Fibroblast of peridontal ligament (primary cell): Measurements from ENCODE around the gene IRF2BP1.
"Not testable (repeated sequence)": the region's sequence is repeated elsewhere in the genome, so short reads cannot be mapped to it uniquely, and the experiment has no call there.

Source experiments
- DNase-seq: peaks from one replicate; pipeline ENCODE4 v3.0.0-alpha.2; 2010; ENCODE audit errors: extremely low read depth

IRF2BP1 gene

DNA sequence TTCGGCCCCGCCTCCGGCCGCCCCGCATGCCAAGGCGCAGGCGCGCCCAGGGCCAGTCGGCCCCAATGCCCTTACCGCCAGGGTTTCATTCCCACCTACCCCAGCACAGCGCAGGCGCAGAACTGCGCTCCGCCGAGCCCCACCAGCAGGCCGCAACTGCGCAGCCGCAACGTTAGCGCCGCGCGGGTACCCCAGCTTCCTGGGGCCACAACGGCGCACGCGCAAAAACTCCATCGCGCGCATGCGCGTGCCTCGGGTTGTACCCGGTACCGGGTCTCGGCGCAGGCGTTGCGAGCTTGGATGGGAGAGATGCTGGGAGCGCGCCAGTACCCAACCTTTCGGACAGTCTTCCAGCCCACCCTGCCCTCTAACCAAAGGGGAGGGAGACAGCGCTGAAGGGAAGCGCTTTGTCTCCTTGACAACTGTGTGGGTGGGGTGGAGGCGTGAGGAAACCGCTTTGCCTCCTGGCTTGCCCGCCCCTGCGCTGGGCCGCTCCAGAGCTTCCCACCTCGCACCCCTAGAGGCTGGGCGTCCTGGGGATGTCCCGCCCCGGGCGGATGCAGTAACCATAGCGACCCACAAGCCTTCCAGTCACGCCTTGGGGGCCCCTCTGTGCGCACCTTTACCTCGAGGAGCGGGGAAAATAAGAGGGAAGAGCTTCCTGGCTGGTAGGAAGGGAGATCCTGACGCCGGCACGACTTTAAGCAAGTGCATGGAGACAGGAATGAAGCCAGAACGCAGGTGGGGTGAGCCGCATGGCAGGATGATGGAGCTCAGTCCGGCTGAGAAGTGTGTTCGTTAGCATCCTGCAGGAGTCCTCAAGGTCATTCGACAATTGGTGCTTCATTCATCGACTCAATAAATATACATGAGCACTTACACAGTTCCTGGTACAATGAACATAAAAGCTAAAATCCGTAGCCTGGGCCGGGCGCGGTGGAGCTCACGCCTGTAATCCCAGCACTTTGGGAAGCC lies 17.0 kb upstream of the IRF2BP1 start:
- DNase-seq = peak; percentile 96

DNA sequence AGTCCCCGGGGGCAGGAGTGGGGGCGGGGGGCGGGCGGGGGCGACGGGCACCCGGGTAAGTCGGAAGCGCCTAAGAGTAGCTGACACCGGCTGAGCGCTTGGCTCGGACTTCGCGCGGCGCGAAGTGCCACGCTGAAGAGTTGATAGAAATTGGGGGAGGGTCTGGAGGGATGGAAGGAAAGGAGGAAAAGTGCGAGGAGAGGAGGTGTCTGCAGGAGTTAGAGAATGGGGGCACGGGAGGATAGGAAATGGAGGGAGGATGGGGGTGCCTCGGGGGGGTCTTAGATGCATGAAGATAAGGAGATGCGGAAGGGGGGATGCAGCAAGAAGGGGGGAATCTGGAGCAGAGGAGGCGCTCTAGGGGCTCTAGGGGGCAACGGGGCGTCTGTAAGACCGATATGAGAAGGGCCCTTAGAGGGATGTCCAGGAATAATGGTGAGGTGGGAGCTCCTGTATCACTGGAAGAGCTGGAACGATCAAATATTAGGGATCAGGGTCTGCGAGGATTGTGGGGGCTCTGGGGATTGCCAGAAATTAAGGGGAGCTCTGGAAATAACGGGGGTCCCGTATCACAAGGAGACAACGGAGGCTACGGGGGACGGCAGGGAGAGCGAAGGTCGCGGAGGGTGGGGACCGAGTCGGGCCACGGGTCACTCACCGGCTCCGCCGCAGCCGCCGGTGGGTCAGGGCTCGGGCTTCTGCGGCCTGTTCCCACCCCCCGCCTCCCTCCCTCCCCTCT lies 16.1 kb upstream of the IRF2BP1 start, which contains the start of gene MYPOP:
MYPOP (minus strand) TSS at position 702 of the 739 bp plus-strand sequence. CDS start 840 bp downstream, outside the sequence.
- no peak for DNase-seq

DNA sequence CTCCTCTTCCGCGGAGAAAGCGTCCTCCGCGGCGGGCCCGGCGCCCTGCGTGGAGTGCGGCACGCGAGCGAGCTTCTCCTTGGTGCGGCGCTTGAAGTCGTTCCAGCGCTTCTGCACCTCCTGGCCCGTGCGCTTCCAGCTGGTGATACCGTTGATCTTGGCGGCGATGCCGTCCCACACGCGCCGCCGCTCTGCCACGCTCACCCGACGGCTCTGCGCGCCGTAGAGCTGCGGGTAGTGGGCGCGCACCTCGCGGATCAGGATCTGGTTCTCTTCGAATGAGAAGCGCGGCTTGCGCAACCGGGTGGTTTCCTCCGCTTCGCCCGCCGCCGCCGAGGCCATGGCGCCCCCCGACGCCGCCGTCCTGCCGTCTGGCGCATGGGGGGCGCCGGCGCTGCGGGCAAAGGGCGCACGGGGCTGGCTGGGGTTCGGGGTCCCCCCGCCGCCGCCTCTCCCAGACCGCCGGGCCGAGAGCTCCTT lies 15.5 kb upstream of the IRF2BP1 start:
- peak; percentile 27 for DNase-seq

DNA sequence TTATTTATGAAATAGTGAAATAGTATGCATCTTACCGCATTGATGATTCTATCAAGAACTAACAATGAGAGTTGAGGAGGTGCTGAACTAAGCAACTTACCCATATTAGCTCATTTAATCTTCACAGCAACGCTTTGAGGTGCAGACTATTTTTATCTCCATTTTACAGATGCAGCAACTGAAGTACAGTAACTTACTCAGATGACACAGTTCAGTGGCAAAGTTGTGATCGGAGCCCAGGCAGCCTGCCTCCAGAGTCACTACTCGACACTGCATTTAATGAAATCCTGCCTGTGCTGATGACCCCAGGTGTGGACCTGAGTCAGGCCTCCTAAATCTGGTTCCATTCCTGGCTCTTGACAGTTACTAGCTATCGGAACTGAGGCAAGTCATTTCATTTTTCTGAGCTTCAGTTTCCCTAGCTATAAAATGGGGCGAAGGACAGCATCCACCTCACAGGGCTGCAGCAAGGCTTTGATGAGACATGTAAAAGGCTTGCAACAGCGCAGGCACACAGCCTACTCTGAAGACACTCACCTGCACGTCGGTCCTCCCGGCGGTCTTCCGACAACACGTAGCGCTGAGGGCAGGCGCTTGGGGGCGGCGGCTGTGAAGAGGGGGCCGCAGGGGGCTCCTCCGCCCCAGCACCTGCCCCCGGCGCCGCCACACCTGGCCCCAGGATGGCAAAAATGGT lies 14.9 kb upstream of the IRF2BP1 start:
- no peak for DNase-seq

DNA sequence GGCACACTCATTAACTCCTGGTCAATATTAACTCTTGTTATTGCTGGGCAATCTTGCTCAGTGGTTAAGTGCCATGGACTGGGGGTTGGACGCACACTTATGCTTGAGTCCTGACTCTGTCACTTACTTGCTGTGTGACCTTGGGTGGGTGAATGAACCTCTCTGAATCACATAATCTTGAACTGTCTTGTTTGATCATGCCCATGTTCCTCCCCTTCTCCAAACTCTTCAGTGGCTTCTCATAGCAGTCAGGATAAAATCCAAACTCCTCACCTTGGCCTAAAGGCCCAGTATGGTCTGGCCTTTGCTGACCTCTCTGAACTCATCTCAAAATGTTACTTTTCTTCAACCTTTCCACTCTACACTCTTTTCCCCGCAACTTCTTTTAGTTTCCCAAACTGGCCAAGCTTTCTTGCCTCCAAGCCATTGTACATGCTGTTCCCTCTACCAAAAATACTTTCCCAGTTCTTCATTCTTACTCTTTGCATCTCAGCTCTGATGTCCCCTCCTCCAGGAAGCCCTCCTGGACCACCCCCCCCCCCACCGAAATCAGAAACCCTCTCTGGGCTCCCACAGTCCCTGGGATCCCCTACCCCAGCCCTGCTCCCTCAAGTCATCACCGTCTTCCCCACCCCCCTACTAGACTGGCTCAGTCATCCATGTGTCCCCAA lies 14.1 kb upstream of the IRF2BP1 start:
- DNase-seq = no peak

DNA sequence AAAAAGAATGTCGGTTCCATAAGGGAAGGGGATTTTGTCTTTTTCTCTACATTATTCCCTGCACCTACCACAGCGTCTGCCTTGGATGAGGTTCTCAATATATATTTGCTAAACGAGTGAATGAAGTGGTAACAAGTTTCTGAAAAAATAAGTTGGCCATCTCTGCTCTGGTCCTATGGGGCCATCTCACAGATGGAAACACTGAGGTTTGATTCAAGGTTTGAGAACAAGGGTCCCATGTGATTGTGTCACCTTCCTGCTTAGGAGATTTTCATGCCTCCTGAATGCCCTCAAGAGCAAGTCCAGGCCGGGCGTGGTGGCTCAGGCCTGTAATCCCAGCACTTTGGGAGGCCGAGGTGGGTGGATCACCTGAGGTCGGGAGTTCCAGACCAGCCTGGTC lies 13.3 kb upstream of the IRF2BP1 start:
- DNase-seq = no peak

DNA sequence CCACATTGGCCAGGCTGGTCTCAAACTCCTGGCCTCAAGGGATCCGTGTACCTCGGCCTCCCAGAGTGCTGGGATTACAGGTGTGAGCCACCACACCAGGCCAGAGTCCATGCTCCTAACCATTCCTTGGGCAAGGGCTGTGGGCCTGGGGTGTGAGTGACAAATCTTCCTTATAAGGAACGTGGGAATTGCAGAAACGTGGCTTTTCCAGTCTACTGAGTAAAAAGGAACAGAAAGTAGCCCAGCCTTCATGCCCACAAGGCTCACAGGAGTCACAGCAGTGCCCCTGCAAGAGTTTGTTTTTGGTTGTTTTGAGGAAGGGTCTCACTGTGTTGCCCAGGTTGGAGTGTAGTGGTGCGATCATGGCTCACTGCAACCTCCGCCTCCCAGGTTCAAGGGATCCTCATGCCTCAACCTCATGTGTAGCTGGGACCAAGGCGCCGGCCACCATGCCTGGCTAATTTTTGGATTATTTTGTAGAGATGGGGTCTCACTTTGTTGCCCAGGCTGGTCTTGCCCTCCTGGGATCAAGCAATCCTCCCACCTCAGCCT lies 11.4 kb upstream of the IRF2BP1 start:
- no peak for DNase-seq

DNA sequence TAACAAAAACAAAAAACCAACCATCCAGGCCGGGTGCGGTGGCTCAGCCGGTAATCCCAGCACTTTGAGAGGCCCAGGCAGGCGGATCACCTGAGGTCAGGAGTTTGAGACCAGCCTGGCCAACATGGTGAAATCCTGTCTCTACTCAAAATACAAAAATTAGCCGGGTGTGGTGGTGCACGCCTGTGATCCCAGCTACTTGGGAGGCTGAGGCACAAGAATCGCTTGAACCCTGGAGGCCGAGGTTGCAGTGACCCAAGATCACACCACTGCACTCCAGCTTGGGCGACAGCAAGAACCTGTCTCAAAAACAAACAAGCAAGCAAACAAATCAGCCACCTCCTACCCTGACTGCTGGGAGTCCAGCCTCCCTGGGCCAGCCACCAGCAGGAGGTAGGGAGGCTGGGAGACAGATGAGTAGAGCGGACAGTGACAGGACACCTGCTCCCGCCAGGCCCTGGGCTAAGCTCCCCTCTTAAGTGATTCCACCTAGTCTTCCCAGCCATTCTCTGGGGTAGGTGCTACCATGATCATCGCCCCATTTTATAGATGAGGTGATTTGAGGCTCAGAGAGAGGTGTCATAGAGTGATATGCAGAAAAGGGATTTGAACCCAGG lies 10.2 kb upstream of the IRF2BP1 start:
- DNase-seq = not testable (repeated sequence)

DNA sequence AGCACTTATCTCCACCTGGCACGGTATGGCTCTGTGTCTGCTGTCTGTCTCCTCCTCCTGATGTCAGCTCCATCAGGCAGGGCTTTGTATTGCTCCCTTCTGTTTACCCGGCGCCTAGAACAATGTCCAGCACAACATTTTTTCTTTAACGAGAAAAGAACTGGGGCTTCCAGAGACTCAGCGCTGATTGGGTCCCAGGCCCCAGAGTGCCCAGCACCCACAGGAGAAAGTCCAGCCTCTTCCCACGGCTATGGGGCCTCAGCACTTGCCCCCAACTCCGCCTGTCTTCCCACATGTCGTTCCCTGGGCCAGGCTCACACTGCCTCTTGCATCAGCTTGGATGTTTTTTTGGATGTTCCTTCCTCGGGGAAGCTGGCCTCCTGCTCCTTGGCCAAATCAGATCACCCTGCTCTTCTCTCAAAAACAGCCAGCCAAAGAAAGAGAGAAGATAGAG lies 9.6 kb upstream of the IRF2BP1 start:
- no peak for DNase-seq

DNA sequence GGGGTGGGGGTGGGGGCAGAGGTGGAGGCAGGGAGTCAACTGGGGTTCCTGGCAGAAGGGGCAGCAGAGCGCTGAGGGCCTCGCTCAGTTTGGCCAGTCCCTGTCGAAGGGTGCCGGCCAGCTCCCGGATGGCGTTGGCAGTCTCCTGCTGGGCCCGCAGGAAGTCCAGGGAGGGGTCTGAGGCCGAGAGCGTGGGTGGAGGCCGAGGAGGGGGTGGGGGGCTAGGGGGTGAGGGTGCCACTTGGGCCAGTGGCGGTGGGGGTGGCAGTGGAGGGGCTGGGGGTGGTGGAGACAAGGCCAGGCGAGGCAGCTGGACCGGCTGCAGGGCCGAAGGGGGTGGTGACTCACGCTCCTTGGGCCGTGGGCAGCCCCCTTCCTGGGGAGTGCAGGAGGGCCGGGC lies 4.9 kb upstream of the IRF2BP1 start:
- DNase-seq = no peak

DNA sequence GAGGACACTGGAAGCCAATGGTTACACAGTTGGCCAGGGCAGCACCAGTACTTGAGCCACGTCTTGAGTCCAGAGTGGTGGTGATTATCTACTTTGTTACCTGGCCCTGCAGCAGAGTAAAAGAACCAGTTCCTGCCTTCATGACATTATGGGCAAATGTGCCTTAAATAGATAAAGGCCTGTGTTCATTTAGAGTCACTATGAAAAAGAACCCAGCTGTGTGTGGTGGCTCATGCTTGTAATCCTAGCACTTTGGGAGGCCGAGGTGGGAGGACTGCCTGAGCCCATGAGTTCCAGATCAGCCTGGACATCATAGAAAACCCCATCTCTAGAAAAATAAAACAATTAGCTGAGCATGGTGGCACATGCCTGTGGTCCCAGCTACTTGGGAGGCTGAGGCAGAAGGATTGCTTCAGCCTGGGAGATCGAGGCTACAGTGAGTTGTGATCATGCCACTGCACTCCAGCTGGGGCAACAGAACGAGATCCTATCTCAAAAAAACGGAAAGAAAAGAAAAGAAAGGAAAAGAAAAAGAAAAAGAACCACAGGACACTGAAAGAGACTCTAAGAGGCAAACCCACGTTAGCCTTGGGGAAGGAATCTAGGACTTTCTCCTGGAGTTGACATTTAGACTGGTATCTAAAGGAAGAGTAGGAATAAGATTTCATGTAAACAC lies 3.4 kb upstream of the IRF2BP1 start:
- no peak for DNase-seq

DNA sequence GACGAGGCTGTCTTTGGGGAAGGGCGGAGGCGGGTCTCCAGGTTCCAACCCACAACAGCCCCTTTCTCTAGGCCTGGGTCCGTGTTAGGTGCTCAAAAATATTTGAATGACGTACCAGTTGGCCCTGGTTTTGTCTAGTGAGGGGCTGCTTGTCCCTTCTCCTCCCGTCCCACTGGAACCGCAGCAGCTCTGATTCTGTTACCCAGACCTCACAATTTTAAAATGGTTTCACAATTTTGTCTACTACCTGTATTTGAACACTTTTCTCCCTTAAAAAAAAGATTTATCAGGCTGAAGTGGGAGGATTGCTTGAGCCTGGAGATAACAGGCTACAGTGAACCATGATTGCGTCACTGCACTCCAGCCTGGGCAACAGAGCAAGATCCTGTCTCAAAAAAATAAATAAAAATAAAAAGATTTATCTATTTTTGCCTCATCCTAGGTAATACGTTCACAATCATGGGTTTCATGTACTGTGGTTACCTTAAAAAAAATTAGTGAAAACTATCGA lies 1.3 kb upstream of the IRF2BP1 start:
- no peak for DNase-seq

DNA sequence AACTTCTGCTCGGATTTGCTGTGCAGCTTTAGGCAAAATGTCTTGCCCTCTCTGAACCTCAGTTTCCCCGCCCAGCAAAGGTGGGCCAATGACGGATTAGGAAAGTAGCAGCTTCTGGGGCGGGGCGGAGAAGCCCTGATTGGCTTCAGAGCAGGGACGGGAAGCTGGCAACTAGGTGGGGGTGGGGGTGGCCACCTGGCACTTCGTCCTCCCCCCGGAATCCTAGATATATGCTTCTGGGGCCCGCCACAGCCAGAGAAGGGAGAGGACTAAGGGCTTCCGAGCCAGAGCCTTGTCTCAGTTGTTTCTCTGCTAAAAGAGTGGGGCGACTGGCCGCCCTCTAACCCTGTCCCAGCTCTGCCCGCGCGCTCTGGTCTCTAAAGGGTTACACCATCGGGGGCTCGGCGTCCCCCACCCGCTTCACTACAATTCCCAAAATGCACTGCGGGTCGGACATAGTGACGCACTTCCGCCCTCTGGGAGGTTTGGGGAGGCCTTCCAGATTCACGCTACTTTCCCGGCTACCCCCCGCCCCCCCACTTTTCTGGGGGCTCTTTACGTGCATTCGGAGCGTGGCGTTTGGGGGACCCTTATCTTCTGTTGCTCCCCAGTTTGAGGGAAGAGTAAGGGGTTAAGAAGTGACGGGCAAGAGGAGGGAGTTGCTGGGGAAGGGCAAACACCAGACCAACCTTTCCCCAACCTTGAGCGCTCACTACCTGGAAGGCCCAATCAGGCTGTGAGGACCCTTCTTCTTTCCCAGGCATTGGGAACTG lies 672 bp upstream of the IRF2BP1 start:
- peak; percentile 94 for DNase-seq

DNA sequence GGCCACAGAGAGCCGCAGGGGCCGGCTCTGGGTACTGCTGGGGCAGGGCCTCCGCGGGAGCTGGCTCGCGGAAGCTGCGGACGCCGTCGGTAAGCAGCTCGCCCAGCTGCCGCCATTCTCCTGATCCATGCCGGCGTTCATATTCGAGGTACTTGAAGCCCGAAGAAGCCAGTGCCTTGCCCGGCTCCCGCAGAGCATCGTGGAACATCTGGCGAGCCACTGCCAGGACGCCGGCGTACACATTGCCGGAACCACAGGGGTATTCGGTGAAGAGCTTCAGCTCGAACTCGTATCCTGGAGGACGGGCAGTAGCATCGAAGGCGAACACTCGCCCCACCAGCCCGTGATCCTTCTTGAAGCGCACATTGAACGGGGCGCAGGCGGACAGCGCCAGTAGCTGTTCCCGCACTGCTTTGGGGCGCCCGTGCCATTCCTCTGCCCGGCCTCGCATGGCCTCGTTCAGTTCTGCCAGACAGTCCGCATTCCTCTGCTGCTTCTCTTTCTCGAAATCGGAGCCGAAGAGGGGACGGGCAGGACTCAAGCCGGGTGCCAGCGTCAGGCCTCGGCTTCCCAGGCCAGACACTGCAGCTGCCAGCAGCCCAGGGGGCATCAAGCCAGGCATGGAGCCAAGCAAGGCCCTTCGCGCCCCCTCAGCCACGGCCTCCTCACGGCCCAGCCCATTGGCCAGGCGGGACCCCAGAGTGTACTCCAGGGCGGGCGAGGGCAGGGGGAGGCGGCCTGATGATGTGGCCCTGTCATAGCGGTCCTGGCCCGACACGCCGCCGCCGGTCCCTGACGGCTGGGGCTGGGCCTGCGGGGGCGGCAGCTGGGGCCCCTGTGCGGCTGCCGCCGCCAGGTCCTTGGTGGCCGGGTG lies 1.0 kb downstream of the IRF2BP1 start:
- no peak for DNase-seq

DNA sequence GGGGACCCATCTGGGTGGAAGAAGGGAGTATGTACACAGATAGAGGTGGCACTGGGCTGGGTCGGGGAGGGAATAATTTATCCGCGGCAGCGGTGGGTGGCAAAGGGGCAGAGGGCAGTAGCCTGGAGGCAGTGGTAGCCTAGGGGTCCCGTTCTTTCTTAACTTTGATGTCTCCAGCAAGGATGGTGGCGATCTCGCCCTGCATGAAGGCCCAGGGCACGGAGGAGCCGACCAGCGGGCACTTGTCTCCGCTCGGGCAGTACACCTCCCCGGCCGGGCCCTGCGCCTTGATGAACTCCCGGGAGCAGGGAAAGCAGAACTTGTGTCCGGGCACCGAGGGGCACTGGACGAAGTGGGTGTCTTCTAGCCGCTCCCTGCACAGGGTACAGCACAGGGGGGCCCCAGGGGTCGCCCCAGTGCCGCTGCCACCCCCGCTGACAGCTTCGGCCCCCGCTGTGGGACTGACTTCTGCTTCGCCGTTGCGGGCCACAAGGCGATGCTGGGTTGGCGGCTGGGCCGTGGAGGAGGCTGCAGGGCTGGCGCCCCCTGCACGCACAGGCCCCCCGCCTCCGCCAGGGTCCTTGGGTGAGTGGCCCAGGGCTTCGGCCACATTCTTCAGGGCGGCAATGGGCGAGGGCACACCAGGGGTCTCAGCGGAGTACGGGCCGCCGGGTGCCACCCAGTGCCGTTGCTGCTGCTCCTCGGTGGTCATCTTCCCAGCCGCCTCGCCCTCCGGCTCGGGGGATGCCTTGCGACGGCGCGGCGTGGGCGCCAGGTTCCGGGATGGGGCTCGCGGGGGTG lies 1.9 kb downstream of the IRF2BP1 start:
- no peak for DNase-seq

DNA sequence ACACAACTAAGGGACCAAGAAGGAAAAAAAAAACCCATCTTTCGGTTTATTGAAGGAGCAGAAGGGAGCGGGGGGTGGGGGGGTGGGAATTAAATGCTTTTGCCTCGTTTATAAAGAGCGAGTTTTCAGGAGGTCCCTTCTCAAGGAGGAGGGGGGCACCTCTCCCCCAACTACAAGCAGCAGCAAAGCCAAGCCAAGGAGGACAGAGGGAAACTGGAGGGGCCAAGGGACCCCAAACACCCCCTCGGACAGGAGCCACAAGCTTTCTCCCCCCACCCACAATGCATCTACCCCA lies 2.4 kb downstream of the IRF2BP1 start:
- no peak for DNase-seq
